Adrenal gland (tissue), 5 donors: ENCODE results near the gene HBM.
"Not testable (repeated sequence)": the region's sequence is repeated elsewhere in the genome, so short reads cannot be mapped to it uniquely, and the experiment has no call there.

ENCODE experiments used
- CTCF ChIP-seq, 6 experiments: fragments of 450-650 bp in 4 of 6; fragments of 200-600 bp in 2 of 6; sonication (generic) in 1 of 6; IDR thresholded peaks; 1 replicate in 5 of 6; 2 replicates in 1 of 6; pipeline versions ENCODE4 v1.5.1 to v1.8.0; 2016 to 2021; ENCODE audit warnings: antibody characterized with exemption in 6 of 6, mild to moderate bottlenecking in 2 of 6, moderate library complexity in 1 of 6
- POLR2A ChIP-seq, 2 donors: fragments of 450-650 bp; IDR thresholded peaks; one replicate each; pipeline ENCODE4 v1.6.1; 2017; ENCODE audit warnings: antibody characterized with exemption in 2 of 2, mild to moderate bottlenecking in 2 of 2, moderate library complexity in 1 of 2
- donor health status: DM: no; HTN: no; CAD: no.

- not testable (repeated sequence) for TF ChIP-seq CTCF, POLR2A (IDR thresholded peaks at IDR 0.05)
Measured at GRCh38 chr16:153129-153521, 12.7 kb upstream of the HBM start.
